ENCODE results near the gene UBA6.

The UBA6 gene

DNA sequence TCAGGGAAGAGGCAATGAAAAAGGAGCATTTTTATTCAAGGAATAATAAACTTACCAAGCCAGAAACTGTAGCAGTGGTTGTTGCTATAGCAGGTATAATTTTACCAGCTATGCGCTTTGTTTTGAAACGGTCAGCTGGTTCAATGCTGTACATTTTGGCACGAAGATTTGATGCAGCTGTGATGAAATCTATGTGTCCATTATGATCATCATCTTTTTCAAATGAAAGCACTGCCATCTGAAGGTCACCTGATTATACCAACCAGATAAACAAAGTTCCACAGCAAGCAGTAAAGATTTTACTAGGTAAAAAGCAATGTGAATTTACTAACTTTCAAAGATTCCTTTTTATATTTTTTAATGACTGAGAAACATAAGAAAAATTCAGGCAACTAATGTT is 76.0 kb downstream of the UBA6 start:
- no peak overlapping the region for H3K27ac ChIP-seq
- TF ChIP-seq, protein P1, sequence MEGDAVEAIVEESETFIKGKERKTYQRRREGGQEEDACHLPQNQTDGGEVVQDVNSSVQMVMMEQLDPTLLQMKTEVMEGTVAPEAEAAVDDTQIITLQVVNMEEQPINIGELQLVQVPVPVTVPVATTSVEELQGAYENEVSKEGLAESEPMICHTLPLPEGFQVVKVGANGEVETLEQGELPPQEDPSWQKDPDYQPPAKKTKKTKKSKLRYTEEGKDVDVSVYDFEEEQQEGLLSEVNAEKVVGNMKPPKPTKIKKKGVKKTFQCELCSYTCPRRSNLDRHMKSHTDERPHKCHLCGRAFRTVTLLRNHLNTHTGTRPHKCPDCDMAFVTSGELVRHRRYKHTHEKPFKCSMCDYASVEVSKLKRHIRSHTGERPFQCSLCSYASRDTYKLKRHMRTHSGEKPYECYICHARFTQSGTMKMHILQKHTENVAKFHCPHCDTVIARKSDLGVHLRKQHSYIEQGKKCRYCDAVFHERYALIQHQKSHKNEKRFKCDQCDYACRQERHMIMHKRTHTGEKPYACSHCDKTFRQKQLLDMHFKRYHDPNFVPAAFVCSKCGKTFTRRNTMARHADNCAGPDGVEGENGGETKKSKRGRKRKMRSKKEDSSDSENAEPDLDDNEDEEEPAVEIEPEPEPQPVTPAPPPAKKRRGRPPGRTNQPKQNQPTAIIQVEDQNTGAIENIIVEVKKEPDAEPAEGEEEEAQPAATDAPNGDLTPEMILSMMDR (conservative IDR thresholded peaks at IDR 0.05) = no peak
- no peak for TF ChIP-seq ZFX (IDR thresholded peaks at IDR 0.05)

DNA sequence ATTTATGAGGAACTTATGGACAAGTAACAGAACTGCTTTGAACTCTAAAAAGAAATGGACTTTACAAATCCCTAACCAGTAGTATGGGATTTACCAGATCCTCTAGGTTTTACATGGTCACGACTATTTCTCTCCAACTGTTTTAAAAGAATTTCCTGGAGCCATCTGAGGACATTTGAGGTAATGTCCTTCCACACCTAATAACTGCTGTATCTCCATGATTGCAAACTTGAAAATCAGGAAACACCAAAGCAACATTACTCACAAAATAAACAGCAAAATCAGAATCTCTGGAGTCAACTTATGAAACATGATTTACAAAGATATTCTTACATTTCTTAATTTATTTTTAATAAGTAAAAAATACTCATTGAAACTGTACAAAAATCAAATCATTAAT is 84.5 kb downstream of the UBA6 start:
- no peak overlapping the region for H3K27ac ChIP-seq
- TF ChIP-seq, protein P1 (conservative IDR thresholded peaks at IDR 0.05) = no peak
- no peak for TF ChIP-seq ZFX (IDR thresholded peaks at IDR 0.05)

DNA sequence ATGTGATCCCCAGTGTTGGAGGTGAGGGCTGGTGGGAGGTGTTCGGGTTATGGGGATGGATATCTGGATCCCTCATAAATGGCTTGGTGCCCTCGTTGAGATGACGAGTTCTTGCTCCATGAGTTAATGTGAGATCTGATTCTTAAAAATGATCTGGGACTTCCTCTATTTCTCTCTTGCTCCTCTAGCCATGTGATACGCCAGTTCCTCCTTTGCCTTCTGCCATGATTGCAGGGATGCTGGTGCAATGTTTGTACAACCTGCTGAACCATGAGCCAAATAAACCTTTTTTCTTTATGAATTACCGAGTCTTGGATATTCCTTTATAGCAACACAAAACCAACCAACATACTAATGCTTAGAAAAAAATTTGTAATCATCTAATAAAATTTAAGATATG is 85.8 kb downstream of the UBA6 start:
- TF ChIP-seq, protein P1 (conservative IDR thresholded peaks at IDR 0.05) = no peak
- TF ChIP-seq ZFX (IDR thresholded peaks at IDR 0.05) = no peak

DNA sequence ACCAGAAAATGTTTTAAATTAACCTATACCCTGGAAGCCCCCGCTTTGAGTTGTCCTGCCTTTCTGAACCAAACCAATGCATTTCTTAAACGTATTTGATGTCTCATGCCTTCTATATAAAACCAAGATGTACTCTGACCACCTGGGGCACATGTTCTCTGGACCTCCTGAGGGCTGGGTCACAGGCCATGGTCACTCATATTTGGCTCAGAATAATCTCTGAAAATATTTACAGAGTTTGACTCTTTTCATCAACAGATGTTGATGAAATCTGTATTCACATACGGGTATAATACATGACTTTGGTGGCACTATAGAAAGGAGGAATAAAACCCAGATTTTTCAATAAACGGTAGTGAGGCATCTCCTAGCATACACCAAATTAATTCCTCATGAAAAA is 86.8 kb downstream of the UBA6 start:
- no peak overlapping the region for H3K27ac ChIP-seq
- TF ChIP-seq ZFX (IDR thresholded peaks at IDR 0.05) = no peak
- TF ChIP-seq, protein P1 (conservative IDR thresholded peaks at IDR 0.05) = no peak

More for the DNA sequence above, 85.8 kb downstream of the UBA6 start:
- H3K27ac ChIP-seq = no peak overlapping the region

DNA sequence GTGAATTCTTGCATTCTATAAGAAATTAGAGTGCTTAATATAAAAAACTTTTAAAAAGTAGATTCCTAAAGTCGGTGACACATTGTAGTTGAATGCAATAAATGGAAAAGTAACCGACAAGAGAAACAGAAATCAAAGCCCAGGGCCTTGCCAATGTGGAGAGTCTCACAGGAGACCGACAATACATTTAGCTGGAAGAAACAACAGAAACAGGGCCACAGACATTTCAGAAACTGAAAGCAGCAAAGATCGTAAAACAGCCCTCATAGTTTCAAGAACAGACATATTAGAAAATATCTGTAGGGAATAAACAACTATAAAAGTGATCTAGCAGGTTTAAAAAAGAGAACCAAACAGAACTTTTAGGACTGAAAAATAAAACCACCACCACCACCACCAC is 92.9 kb downstream of the UBA6 start:
- no peak overlapping the region for H3K27ac ChIP-seq
- no peak for TF ChIP-seq ZFX (IDR thresholded peaks at IDR 0.05)
- TF ChIP-seq, protein P1 (conservative IDR thresholded peaks at IDR 0.05) = no peak

DNA sequence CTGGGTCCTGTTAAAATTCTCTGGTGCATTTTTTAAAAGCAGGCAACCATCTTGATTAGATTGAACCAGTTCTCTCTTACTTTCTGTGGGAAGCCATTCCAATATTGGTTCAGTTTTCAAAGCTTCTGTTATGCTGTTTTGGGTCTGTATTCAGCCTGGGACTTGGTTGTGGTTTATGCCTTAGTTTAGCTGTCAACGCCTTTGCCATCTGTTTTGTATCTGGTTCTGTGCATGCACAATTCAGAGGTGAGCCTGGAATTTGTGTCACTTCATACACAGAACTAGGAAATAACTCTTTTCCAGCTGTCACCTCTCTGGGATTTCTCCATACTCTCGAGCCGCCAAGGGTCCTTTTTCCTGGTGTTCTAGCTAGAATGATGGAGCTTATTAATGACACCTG is 96.2 kb downstream of the UBA6 start:
- no peak overlapping the region for H3K27ac ChIP-seq
- no peak for TF ChIP-seq ZFX (IDR thresholded peaks at IDR 0.05)
- TF ChIP-seq, protein P1 (conservative IDR thresholded peaks at IDR 0.05) = no peak

DNA sequence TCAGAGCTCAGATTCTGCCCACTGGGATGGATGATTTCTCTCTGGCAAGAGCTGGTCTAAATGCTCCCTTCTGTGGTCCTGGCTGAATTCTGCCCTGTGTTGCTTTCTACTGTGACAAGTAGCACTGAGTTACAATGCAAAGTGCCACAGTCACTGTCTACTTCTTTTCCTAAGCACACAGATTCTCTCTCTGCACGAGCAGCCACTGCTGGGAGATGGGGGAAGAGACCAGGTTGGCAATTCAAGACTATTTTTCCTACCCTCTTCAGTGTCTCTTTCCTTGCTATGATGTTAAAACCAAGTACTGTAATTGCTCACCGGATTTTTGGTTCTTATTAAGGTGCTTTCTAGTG is 97.0 kb downstream of the UBA6 start:
- TF ChIP-seq ZFX (IDR thresholded peaks at IDR 0.05) = no peak
- TF ChIP-seq, protein P1 (conservative IDR thresholded peaks at IDR 0.05) = no peak
- H3K27ac ChIP-seq = no peak overlapping the region

Measured in C4-2B (cell line).